Measurements from ENCODE around the gene ZBTB40.

The ZBTB40 gene

DNA sequence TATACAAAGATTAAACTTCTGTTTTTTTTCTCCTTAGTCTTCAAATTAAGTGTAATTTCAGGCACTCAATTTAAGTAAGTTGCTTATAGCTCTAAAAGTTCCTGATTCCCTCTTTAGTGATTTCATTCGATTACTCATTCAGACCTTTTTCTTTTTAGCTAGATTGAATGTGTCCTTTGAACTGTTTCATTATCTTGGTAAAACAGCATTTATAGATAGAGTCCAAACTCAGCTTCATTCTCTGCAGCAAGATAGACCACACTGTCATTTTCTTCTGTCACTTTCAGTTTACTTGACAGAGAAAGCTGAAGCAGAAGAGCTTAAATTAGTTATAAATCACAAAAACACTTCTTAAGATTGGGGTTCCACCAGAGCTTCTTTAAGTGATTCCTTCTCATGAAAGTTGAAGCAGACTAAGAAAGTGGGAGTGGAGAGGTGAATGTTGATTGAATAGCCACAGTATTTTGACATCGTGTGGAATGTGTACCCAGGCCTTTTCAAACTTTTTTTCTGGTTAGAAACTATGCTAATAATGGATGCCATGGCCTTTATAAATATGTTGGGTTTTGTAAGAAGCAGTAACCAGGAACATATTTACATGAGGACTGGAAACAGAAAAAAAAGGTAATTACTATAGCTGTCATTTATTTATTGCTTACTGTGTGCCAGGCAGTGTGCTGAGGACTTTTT, 52.2 kb downstream of the ZBTB40 start:
- DNase-seq: no peak

- no peak for DNase-seq
Measured at GRCh38 chr1:22506130-22506692, 54.6 kb downstream of the ZBTB40 start.

GRCh38 chr1:22507587-22507986, 55.9 kb downstream of the ZBTB40 start:
- DNase-seq: no peak

GRCh38 chr1:22508329-22508728, 56.7 kb downstream of the ZBTB40 start:
- no peak for DNase-seq

DNA sequence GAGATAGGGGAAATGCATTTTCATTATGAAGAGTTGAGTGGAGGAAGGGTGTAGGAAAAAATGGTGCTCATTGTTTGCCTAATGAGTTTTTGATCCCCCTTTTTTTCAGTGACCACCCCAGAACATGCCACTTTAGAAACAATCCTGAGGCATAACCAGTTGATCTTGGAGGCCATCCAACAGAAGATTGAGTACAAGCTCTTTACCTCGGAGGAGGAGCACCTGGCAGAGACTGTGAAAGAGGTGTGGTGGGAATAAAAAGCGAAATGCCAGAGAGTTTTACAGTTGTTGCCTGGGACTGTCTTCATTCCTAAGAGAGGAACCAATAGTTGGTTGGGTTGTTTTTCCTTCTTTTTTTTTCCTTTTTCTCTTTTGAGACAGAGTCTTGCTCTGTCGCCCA, 57.3 kb downstream of the ZBTB40 start:
- no peak for DNase-seq

DNA sequence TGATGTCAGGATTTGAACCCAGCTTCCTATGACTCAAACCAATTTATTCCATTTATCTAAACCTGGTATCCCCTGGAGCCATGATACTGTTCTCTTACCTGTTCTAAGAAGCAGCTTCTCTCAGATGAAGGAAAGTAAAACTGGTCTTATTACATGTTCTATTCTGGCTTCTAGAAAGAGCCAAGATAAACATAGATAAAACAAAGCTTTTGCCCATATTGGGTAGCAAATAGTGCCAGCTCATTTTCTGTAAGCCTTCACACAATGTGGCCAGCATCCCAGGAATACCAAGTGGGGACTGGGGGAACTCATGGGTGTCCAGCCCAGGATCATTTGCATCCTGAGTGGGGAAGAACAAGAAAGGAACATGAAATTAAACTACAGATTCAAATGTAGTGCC, 58.2 kb downstream of the ZBTB40 start:
- no peak for DNase-seq

DNA sequence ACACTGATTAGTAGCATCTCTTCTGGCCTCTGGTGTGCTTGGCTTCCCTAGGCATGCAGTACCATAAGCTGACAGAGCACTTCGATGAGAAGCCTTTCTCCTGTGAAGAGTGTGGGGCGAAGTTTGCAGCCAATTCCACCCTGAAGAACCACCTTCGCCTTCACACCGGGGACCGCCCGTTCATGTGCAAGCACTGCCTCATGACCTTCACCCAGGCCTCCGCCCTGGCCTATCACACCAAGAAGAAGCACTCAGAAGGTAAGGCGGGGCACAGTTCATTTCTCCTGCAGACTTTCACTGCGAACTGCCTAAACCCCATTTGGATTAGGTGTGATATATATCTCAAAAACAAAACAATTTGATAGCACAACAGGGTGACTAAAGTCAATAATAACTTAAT, 61.2 kb downstream of the ZBTB40 start:
- no peak for DNase-seq

DNA sequence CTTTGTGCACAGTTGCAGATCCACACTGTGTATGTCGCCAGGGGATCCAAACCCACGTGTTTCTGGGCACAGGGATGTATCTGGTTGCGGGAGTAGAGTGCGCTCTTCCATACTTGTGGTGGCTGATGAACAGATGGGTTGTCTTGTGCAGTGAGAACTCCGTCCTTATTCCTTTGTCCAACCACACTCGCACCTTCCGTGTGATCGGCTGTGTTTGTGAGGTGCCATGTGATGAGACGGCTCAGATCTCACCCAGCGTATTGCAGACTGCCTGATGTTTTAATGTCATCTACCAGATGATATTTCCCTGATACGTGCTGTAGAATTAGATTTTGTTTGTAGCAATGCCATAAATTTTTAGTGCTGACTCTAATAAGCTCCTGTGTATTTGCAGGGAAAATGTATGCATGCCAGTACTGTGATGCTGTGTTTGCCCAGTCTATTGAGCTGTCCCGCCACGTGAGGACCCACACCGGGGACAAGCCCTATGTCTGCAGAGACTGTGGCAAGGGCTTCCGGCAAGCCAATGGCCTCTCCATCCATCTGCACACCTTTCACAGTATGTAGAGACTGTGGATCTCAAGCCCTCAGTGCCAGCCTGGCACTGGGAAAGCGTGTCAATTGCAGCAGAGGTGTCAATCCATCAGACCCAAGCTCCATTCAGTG, 65.4 kb downstream of the ZBTB40 start:
- no peak for DNase-seq

GRCh38 chr1:22517956-22518355, 66.3 kb downstream of the ZBTB40 start:
- no peak for DNase-seq

- peak in 2 of 56 donors; percentile 10 to 31 for DNase-seq
Measured at GRCh38 chr1:22518379-22518778, 66.7 kb downstream of the ZBTB40 start.

- no peak for DNase-seq
Measured at GRCh38 chr1:22520871-22521270, 69.2 kb downstream of the ZBTB40 start.

GRCh38 chr1:22521692-22522091, 70.0 kb downstream of the ZBTB40 start:
- DNase-seq: no peak

GRCh38 chr1:22522221-22522743, 70.6 kb downstream of the ZBTB40 start:
- no peak for DNase-seq

DNA sequence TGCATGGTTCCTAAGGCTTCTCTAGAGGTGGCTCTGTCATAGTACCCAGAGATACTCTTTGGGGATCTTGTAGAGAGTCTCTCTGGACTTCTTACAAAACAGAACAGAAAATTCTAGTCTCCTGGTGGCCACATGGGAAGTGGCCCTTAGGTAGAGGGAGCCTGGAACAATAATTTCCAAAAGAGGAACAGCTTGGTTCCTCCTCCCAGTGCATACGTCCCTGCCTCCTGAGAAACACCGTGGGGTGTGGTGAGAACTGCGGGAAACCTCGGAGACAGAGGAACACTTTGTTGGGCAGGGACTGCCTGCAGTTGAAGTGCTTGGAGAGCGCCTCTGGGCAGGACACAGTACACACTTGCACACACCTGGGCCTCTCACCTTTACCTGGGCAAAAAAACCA, 72.8 kb downstream of the ZBTB40 start:
- no peak for DNase-seq

GRCh38 chr1:22525211-22525610, 73.6 kb downstream of the ZBTB40 start:
- no peak for DNase-seq

DNA sequence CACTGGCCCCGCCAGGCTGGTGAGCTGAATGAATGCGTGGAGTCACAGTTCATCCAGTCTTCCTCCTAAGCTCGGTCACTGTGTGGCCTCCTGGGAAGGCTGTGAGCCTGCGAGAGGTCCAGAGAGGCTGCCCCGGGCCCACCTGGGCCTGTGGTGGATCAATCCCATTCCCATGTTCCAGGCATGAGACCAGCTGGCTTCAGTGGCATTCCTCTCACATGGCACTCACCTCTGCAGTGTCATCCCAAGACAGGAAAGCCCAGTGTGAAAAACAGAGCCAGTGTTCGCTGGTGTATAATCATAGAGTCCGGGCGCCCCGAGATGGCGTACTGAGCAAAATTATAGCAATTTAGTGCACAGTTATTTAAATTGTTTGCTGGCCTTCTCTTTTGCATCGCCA, 74.0 kb downstream of the ZBTB40 start:
- DNase-seq: no peak

GRCh38 chr1:22526098-22526497, 74.4 kb downstream of the ZBTB40 start:
- DNase-seq: no peak

DNA sequence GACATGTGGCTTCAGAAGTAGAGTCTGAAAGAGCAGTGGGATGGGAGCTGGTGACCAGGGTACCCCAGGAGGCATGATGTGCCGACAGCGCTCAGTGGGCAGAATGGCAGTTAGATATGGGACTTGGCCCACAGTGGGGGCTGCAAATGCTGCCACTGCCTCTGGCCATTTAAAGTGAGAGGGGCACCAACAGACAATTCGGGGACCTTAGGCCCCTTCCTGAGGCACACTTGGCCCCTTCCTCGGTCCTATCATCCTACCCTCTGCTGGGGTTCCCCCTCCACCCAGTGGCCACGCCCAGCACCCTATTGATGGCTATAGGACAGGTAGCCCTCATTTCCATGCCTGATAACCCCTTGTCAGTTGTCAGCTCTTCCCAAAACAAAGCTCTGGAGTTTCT, 75.0 kb downstream of the ZBTB40 start:
- DNase-seq: no peak

DNA sequence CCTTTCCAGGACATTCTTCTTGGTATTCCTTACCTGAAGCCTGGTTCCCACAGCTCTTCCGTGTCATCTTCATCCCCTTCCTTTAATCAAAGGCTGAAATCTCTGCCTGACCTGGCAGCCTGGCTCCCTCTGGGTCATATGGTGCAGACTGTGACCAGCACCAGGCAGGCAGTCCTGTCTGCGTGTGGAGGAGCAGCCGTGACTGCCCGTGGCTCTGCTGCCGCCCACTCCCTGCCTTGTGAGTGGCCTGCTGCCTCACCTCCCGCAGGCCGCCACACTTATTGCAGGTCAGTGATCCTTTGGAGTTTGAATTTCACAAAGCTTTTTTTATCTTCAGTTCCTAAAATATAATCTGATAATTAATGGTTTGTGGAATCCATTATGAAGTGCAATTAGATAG, 75.5 kb downstream of the ZBTB40 start:
- no peak for DNase-seq

GRCh38 chr1:22527555-22528296, 76.1 kb downstream of the ZBTB40 start:
- DNase-seq: peak in 1 of 56 donors; percentile 5

- DNase-seq: no peak
Measured at GRCh38 chr1:22528451-22528850, 76.8 kb downstream of the ZBTB40 start.
